A673 (cell line): ENCODE data around the gene MAT2A.

Experiments used
- EZH2 ChIP-seq: fragments of 200-600 bp; sonication (generic); IDR thresholded peaks from 2 replicates; pipeline ENCODE4 v1.6.1; 2017; ENCODE audit warnings: borderline replicate concordance, low read depth, mild to moderate bottlenecking, mixed read lengths, antibody characterized with exemption, low read length; ENCODE audit not compliant: poor library complexity, severe bottlenecking
- TF ChIP-seq, protein P1 (sequence below): fragments of 300-800, 200-600 bp; sonication (generic); conservative IDR thresholded peaks from 2 replicates; pipeline ENCODE4 v1.5.1; 2017; ENCODE audit warnings: low read depth, mild to moderate bottlenecking, antibody characterized with exemption, low read length, moderate library complexity, mixed read lengths

DNA sequence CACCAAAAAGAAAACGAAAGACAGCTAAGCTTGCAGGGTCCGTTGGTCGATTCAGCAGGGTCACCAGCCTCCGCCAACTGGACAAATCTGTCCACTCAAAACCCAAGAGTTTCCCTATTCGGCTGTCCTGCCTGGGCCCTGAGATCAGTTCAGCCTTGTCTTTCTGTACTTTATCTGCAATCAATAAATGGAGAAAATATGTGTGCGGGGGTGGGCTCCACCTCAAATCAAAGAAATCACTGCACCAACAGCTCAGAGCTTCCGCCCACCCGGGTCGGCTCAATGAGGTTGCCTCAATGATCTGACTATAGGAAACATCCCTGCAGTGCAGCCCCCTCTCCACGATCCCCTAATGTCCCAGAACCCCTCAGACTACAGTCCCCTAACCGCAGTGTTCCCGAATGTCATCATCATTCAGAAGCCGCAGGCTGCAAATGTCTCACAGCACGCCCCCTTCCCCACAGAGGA is 21.9 kb downstream of the MAT2A start:
- TF ChIP-seq, protein P1, sequence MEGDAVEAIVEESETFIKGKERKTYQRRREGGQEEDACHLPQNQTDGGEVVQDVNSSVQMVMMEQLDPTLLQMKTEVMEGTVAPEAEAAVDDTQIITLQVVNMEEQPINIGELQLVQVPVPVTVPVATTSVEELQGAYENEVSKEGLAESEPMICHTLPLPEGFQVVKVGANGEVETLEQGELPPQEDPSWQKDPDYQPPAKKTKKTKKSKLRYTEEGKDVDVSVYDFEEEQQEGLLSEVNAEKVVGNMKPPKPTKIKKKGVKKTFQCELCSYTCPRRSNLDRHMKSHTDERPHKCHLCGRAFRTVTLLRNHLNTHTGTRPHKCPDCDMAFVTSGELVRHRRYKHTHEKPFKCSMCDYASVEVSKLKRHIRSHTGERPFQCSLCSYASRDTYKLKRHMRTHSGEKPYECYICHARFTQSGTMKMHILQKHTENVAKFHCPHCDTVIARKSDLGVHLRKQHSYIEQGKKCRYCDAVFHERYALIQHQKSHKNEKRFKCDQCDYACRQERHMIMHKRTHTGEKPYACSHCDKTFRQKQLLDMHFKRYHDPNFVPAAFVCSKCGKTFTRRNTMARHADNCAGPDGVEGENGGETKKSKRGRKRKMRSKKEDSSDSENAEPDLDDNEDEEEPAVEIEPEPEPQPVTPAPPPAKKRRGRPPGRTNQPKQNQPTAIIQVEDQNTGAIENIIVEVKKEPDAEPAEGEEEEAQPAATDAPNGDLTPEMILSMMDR, result no peak
- no peak for TF ChIP-seq EZH2
